Upper lobe of left lung (tissue), 6 donors: ENCODE measurements around the gene GRHL3. TPM values are rescaled to one million over a fixed set of nuclear protein-coding genes. Genes with fewer than 3 reads are reported as not detected.

Experiments used
- ATAC-seq, 2 donors: fragments of 200-7000 bp; cut with Tn5 transposase; one replicate each; pipeline ENCODE4 v1.9.1; 2022; ENCODE audit warnings: mild to moderate bottlenecking in 2 of 2, moderate library complexity in 2 of 2; ENCODE audit not compliant: low FRiP score in 2 of 2
- DNase-seq, 2 donors: peaks; one replicate each; pipeline ENCODE4 v3.0.0-alpha.2; 2019 to 2020
- H3K27ac ChIP-seq, 4 donors: fragments of 200-600 bp; sonication (generic); one replicate each; pipeline ENCODE4 v1.5.1; 2016 to 2019
- H3K27me3 ChIP-seq, 4 donors: fragments of 200-600 bp; sonication (generic); one replicate each; pipeline ENCODE4 v1.5.1; 2017 to 2019
- H3K36me3 ChIP-seq, 4 donors: fragments of 200-600 bp; sonication (generic); one replicate each; pipeline ENCODE4 v1.5.1; 2016 to 2019
- H3K4me1 ChIP-seq, 4 donors: fragments of 200-600 bp; sonication (generic); one replicate each; pipeline ENCODE4 v1.5.1; 2018 to 2019
- H3K4me3 ChIP-seq, 4 donors: fragments of 200-600 bp; sonication (generic); one replicate each; pipeline ENCODE4 v1.5.1; 2017 to 2019; ENCODE audit warnings: mild to moderate bottlenecking in 2 of 4, moderate library complexity in 1 of 4
- H3K9me3 ChIP-seq, 4 donors: fragments of 200-600 bp; sonication (generic); one replicate each; pipeline ENCODE4 v1.5.1; 2018 to 2019
- CTCF ChIP-seq, 6 experiments: fragments of 450-650 bp in 4 of 6; fragments of 200-600 bp in 2 of 6; sonication (generic) in 2 of 6; IDR thresholded peaks; one replicate each; pipeline ENCODE4 v1.5.1; 2016 to 2019; ENCODE audit warnings: antibody characterized with exemption in 6 of 6
- EP300 ChIP-seq, 4 donors: sonication (generic); formaldehyde crosslinking; IDR thresholded peaks; one replicate each; pipeline ENCODE4 v1.5.1; 2017; ENCODE audit warnings: antibody characterized with exemption in 4 of 4, control low read depth in 2 of 4
- POLR2A ChIP-seq, 4 donors: fragments of 450-650 bp; IDR thresholded peaks; one replicate each; pipeline ENCODE4 v1.5.1; 2016 to 2017; ENCODE audit warnings: antibody characterized with exemption in 4 of 4, mild to moderate bottlenecking in 2 of 4
- POLR2AphosphoS5 ChIP-seq, 2 donors: sonication (generic); formaldehyde crosslinking; IDR thresholded peaks; one replicate each; pipeline ENCODE4 v1.5.1; 2017; ENCODE audit warnings: antibody characterized with exemption in 2 of 2
- WGBS, 2 donors: methylation state at CpG; one replicate each; pipeline ENCODE4 v1.1.5; 2017 to 2018; 5-methylcytosine and 5-hydroxymethylcytosine counted together
- total RNA-seq, 6 donors: library from RNA; depleted of rRNA in 4 of 6; stranded (reverse); fragments of >200 nt in 4 of 6; gene quantifications; one replicate each; pipeline versions ENCODE4 v1.1.0 to v1.2.1, GENCODE V29; 2016 to 2021
- donor health status: DM: no; HTN: no; CAD: no; lungs with moderate emphysema.
- donor health status: DM: no; HTN: yes; CAD: no; lungs with severe emphysema.

GRHL3 gene
- total RNA-seq, 6 donors from 2014 or later, result 0.09 to 0.24 TPM; not detected in 4

- Histone ChIP-seq H3K36me3 (no peaks in the 10 kb centered on the region), H3K27ac (peak overlapping the region in 2 of 4 donors; percentile 21 to 84), H3K4me1 (peaks cover 43 to 71% (median 50%) of the 10 kb centered on the region in 4 donors), H3K4me3 (no peak overlapping the region), H3K9me3 (no peaks in the 10 kb centered on the region), H3K27me3 (no peaks in the 10 kb centered on the region)
- WGBS, 2 donors, result 70 to 73% methylated on average over 4 of the region's 4 CpGs
- DNase-seq, result no peak
- TF ChIP-seq POLR2AphosphoS5 (IDR thresholded peaks at IDR 0.05), result no peak
- TF ChIP-seq CTCF (IDR thresholded peaks at IDR 0.05), result no peak
- no peak for TF ChIP-seq EP300 (IDR thresholded peaks at IDR 0.05)
- no peak for TF ChIP-seq POLR2A (IDR thresholded peaks at IDR 0.05)
- ATAC-seq, result no peak
These were observed 70.1 kb downstream of the GRHL3 start for GRCh38 chr1:24389231-24389678.

- 10 to 11% methylated on average over 12 of the region's 12 CpGs for WGBS, 2 donors
- Histone ChIP-seq H3K4me3 (peak overlapping the region in 3 of 4 donors; percentile 4 to 16 (median 7)), H3K27me3 (no peaks in the 10 kb centered on the region), H3K36me3 (no peaks in the 10 kb centered on the region), H3K27ac (peak overlapping the region; percentile 60 to 86 (median 80)), H3K4me1 (peaks cover 29 to 52% (median 33%) of the 10 kb centered on the region in 4 donors), H3K9me3 (no peaks in the 10 kb centered on the region)
- TF ChIP-seq EP300 (IDR thresholded peaks at IDR 0.05), result no peak
- TF ChIP-seq CTCF (IDR thresholded peaks at IDR 0.05), result peak; percentile 90 to 93 (median 92)
- DNase-seq (peak; percentile 84 to 85), ATAC-seq (peak; percentile 94 to 98)
These were observed 72.0 kb downstream of the GRHL3 start for GRCh38 chr1:24390924-24391782.

GRCh38 chr1:24391882-24392603 is 72.9 kb downstream of the GRHL3 start:
- H3K4me1 ChIP-seq, result peaks cover 20 to 43% (median 26%) of the 10 kb centered on the region in 4 donors
- no peaks in the 10 kb centered on the region for H3K9me3 ChIP-seq
- H3K27ac ChIP-seq, result peak overlapping the region; percentile 60 to 86 (median 80)
- 42 to 43% methylated on average over 11 of the region's 11 CpGs for WGBS, 2 donors
- H3K27me3 ChIP-seq, result no peaks in the 10 kb centered on the region
- peak in 1 of 2 donors; percentile 66 for DNase-seq
- TF ChIP-seq POLR2A (IDR thresholded peaks at IDR 0.05) (no peak), CTCF (IDR thresholded peaks at IDR 0.05) (peak; percentile 61 to 81 (median 70)), EP300 (IDR thresholded peaks at IDR 0.05) (no peak), POLR2AphosphoS5 (IDR thresholded peaks at IDR 0.05) (peak in 1 of 2 donors; percentile 38)
- H3K4me3 ChIP-seq, result peak overlapping the region in 3 of 4 donors; percentile 4 to 16 (median 7)
- ATAC-seq, result peak; percentile 89 to 90
- H3K36me3 ChIP-seq, result no peaks in the 10 kb centered on the region

GRCh38 chr1:24392604-24392946 is 73.4 kb downstream of the GRHL3 start:
- Histone ChIP-seq H3K27me3 (no peaks in the 10 kb centered on the region), H3K4me1 (peaks cover 17 to 43% (median 26%) of the 10 kb centered on the region in 4 donors), H3K4me3 (no peak overlapping the region), H3K36me3 (no peaks in the 10 kb centered on the region), H3K9me3 (no peaks in the 10 kb centered on the region), H3K27ac (peak overlapping the region; percentile 60 to 86 (median 80))
- TF ChIP-seq EP300 (IDR thresholded peaks at IDR 0.05) (no peak), POLR2AphosphoS5 (IDR thresholded peaks at IDR 0.05) (no peak), CTCF (IDR thresholded peaks at IDR 0.05) (no peak), POLR2A (IDR thresholded peaks at IDR 0.05) (no peak)
- WGBS, 2 donors, result 86 to 91% methylated on average over 4 of the region's 4 CpGs
- ATAC-seq (no peak), DNase-seq (no peak)
